ENCODE data around the gene PPP2R5D. TPM values are rescaled to one million over a fixed set of nuclear protein-coding genes. Genes with fewer than 3 reads are reported as not detected.

The PPP2R5D gene
- total and polyA plus RNA-seq, 2 experiments from 2014 or later = 30.8 to 35.2 TPM

DNA sequence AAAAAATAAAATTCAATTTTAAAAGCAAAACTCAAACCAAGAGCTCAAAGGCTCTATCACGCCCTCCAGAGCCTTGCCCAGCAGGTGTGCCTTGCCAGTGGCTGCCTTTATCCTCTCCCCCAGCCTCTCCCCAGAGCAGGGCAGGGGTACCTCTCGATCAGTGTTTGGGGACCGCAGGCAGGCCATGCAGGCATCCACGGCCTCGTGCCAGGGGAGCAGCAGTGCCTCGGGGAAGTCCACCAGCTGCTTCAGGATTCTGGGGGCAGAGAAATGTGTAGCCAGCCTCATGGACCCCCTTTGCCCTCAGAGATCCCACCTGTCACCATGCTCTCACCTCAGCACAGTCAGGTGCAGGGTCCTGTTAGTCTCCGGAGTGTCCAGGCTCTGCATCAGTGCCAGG, 63.6 kb downstream of the PPP2R5D start:
- H3K9me2 ChIP-seq (replicated peaks; ENCODE audit: insufficient read depth) = no peaks in the 10 kb centered on the region
- no peak overlapping the region for H3K4me3 ChIP-seq
- H3K9me3 ChIP-seq (ENCODE audit: low read depth) = no peaks in the 10 kb centered on the region
- DNase-seq (ENCODE audit: low spot score) = no peak
- TF ChIP-seq, protein P1, sequence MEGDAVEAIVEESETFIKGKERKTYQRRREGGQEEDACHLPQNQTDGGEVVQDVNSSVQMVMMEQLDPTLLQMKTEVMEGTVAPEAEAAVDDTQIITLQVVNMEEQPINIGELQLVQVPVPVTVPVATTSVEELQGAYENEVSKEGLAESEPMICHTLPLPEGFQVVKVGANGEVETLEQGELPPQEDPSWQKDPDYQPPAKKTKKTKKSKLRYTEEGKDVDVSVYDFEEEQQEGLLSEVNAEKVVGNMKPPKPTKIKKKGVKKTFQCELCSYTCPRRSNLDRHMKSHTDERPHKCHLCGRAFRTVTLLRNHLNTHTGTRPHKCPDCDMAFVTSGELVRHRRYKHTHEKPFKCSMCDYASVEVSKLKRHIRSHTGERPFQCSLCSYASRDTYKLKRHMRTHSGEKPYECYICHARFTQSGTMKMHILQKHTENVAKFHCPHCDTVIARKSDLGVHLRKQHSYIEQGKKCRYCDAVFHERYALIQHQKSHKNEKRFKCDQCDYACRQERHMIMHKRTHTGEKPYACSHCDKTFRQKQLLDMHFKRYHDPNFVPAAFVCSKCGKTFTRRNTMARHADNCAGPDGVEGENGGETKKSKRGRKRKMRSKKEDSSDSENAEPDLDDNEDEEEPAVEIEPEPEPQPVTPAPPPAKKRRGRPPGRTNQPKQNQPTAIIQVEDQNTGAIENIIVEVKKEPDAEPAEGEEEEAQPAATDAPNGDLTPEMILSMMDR (IDR thresholded peaks at IDR 0.05; ENCODE audit: poor library complexity) = no peak
- TF ChIP-seq EZH2 (IDR thresholded peaks at IDR 0.05; ENCODE audit: borderline replicate concordance) (no peak), EZH2phosphoT487 (IDR thresholded peaks at IDR 0.05; ENCODE audit: low read depth, severe bottlenecking, unreplicated experiment) (no peak)
- 95% methylated on average over 7 of the region's 7 CpGs for WGBS (ENCODE audit: low lambda C conversion rate, missing lambda C conversion rate)
- no peak overlapping the region for H2AFZ ChIP-seq
- H3K4me2 ChIP-seq = no peak overlapping the region
- no peaks in the 10 kb centered on the region for H3K27me3 ChIP-seq
- H3K27ac ChIP-seq = no peak overlapping the region
- H3K36me3 ChIP-seq (replicated peaks; ENCODE audit: insufficient read depth, low read depth) = no peaks in the 10 kb centered on the region
- H3K4me1 ChIP-seq (ENCODE audit: insufficient read depth) = peaks cover 23% of the 10 kb centered on the region
- H4K20me1 ChIP-seq (ENCODE audit: insufficient read depth, poor library complexity, severe bottlenecking) = no peaks in the 10 kb centered on the region
- peaks cover 30% of the 10 kb centered on the region for H3K79me2 ChIP-seq

DNA sequence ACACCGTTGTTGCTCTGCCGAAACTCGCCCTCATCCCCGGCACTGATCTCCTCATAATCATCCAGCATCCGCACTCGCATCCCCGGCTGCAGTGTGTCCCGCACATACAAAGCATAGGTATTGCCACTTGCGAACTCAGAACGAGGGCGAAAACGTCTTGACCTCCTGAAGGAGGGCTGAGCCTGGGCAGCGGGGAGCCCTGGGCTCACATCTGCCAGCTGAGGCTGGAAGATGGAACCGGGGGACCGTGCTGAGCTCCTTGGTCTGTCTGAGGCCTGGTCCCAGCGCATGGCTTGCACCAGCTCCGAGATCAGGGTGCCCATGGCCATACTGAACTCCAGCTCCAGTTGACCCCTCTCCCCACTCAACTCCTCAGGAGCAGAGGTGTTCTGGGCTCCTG, 66.6 kb downstream of the PPP2R5D start:
- TF ChIP-seq EZH2phosphoT487 (IDR thresholded peaks at IDR 0.05; ENCODE audit: low read depth, severe bottlenecking, unreplicated experiment) (no peak), EZH2 (IDR thresholded peaks at IDR 0.05; ENCODE audit: borderline replicate concordance) (no peak)
- TF ChIP-seq, protein P1 (IDR thresholded peaks at IDR 0.05; ENCODE audit: poor library complexity) = no peak
- H3K4me3 ChIP-seq = no peak overlapping the region
- peaks cover 27% of the 10 kb centered on the region for H3K4me1 ChIP-seq (ENCODE audit: insufficient read depth)
- peak overlapping the region; percentile 93 for H3K4me2 ChIP-seq
- 94% methylated on average over 15 of the region's 17 CpGs for WGBS (ENCODE audit: low lambda C conversion rate, missing lambda C conversion rate)
- no peak overlapping the region for H3K27ac ChIP-seq
- no peaks in the 10 kb centered on the region for H3K9me2 ChIP-seq (replicated peaks; ENCODE audit: insufficient read depth)
- H3K27me3 ChIP-seq = no peaks in the 10 kb centered on the region
- no peak for DNase-seq (ENCODE audit: low spot score)
- H2AFZ ChIP-seq = no peak overlapping the region
- H3K36me3 ChIP-seq (replicated peaks; ENCODE audit: insufficient read depth, low read depth) = no peaks in the 10 kb centered on the region
- H4K20me1 ChIP-seq (ENCODE audit: insufficient read depth, poor library complexity, severe bottlenecking) = no peaks in the 10 kb centered on the region
- H3K9me3 ChIP-seq (ENCODE audit: low read depth) = no peaks in the 10 kb centered on the region
- H3K79me2 ChIP-seq = peaks cover 38% of the 10 kb centered on the region

DNA sequence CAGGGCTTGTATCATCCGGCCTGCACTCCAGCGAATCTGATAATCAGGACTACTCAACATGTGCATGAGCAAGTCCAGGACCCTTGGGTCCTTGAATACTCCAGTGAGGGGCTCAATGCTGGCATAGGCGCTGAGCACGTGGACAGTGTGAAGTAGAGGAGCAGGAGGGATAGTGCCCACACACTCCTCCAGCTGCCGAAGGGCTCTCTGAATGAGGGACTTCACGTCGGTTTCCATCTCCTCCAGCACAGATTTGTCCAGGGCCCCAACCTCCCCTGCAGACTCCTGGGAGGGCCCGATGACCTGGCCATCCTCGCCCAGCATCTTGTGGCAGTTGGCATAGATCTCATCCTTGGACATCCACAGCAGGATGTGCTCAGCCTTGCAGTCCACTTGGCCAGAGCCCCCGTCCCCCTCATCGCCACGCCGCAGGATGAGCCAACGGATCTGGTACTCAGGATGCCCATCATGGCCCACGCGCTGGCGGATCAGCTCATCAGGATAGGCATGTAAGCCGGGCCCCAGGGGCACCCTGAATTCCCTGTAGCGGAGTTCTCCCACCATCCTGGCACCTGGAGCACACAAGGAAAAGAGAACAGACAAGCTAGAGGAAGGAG, 68.0 kb downstream of the PPP2R5D start:
- Histone ChIP-seq H2AFZ (no peak overlapping the region), H3K4me2 (peak overlapping the region; percentile 93), H4K20me1 (ENCODE audit: insufficient read depth, poor library complexity, severe bottlenecking) (no peaks in the 10 kb centered on the region), H3K27me3 (no peaks in the 10 kb centered on the region), H3K9me2 (replicated peaks; ENCODE audit: insufficient read depth) (no peaks in the 10 kb centered on the region), H3K27ac (peak overlapping the region; percentile 98), H3K9me3 (ENCODE audit: low read depth) (no peaks in the 10 kb centered on the region), H3K79me2 (peaks cover 43% of the 10 kb centered on the region), H3K4me1 (ENCODE audit: insufficient read depth) (peaks cover 27% of the 10 kb centered on the region), H3K36me3 (replicated peaks; ENCODE audit: insufficient read depth, low read depth) (no peaks in the 10 kb centered on the region), H3K4me3 (peak overlapping the region; percentile 40)
- no peak for TF ChIP-seq EZH2 (IDR thresholded peaks at IDR 0.05; ENCODE audit: borderline replicate concordance)
- TF ChIP-seq, protein P1 (IDR thresholded peaks at IDR 0.05; ENCODE audit: poor library complexity) = no peak
- no peak for TF ChIP-seq EZH2phosphoT487 (IDR thresholded peaks at IDR 0.05; ENCODE audit: low read depth, severe bottlenecking, unreplicated experiment)
- DNase-seq (ENCODE audit: low spot score) = no peak
- 91% methylated on average over 19 of the region's 19 CpGs for WGBS (ENCODE audit: low lambda C conversion rate, missing lambda C conversion rate)
